Measurements from ENCODE around the gene ADGRL2.

- no peak for TF ChIP-seq EZH2 (IDR thresholded peaks at IDR 0.05; ENCODE audit: borderline replicate concordance)
- no peak for TF ChIP-seq CTCF (IDR thresholded peaks at IDR 0.05; ENCODE audit: poor library complexity)
- TF ChIP-seq EZH2phosphoT487 (IDR thresholded peaks at IDR 0.05; ENCODE audit: low read depth, severe bottlenecking, unreplicated experiment), result no peak
These were observed 230.1 kb downstream of the ADGRL2 start for GRCh38 chr1:82030830-82031229.
